Neuronal stem cell (in vitro differentiated cells): ENCODE data around the gene VCL.

Source experiments
- DNase-seq: peaks from one replicate; pipeline ENCODE4 v3.0.0-alpha.2; 2013; ENCODE audit warnings: low spot score
- H2AFZ ChIP-seq: one replicate; pipeline ENCODE4 v1.6.1; 2013; ENCODE audit warnings: mild to moderate bottlenecking, low read length, inconsistent platforms
- H2AK5ac ChIP-seq: 2 replicates; pipeline ENCODE4 v1.6.1; 2013; ENCODE audit warnings: low read depth, mild to moderate bottlenecking, inconsistent platforms, low read length, moderate library complexity, mixed read lengths
- H2BK120ac ChIP-seq: 2 replicates; pipeline ENCODE4 v1.6.1; 2013; ENCODE audit warnings: low read depth, mild to moderate bottlenecking, inconsistent platforms, low read length, moderate library complexity, mixed read lengths
- H2BK12ac ChIP-seq: one replicate; pipeline ENCODE4 v1.6.1; 2013; ENCODE audit warnings: low read length, inconsistent platforms
- H2BK15ac ChIP-seq: 2 replicates; pipeline ENCODE4 v1.6.1; 2013; ENCODE audit warnings: mild to moderate bottlenecking, low read length, inconsistent platforms, mixed read lengths
- H2BK5ac ChIP-seq: one replicate; pipeline ENCODE4 v1.6.1; 2013; ENCODE audit warnings: inconsistent platforms, mild to moderate bottlenecking, low read length, moderate library complexity
- H3K14ac ChIP-seq: one replicate; pipeline ENCODE4 v1.6.1; 2013; ENCODE audit warnings: low read length, inconsistent platforms
- H3K18ac ChIP-seq: 2 replicates; pipeline ENCODE4 v1.6.1; 2013; ENCODE audit warnings: low read length, inconsistent platforms
- H3K23ac ChIP-seq: 2 replicates; pipeline ENCODE4 v1.6.1; 2013; ENCODE audit warnings: low read depth, mild to moderate bottlenecking, mixed read lengths, low read length, inconsistent platforms; ENCODE audit not compliant: poor library complexity
- H3K27ac ChIP-seq: replicated peaks from 3 replicates; pipeline ENCODE4 v1.5.1; 2013; ENCODE audit warnings: low read length, inconsistent platforms
- H3K27me3 ChIP-seq, 3 experiments: 2 replicates each; pipeline ENCODE4 v1.6.1; 2013; ENCODE audit warnings: low read length in 3 of 3, mild to moderate bottlenecking in 2 of 3, inconsistent platforms in 1 of 3, low read depth in 1 of 3, mixed read lengths in 1 of 3, moderate library complexity in 1 of 3; ENCODE audit not compliant: control insufficient read depth in 3 of 3, insufficient read depth in 3 of 3
- H3K36me3 ChIP-seq, 2 donors: replicated peaks in 1 of 2; 2 replicates each; pipeline ENCODE4 v1.6.1; 2013; ENCODE audit warnings: low read length in 2 of 2; ENCODE audit not compliant: control insufficient read depth in 2 of 2, insufficient read depth in 2 of 2
- H3K4ac ChIP-seq: 2 replicates; pipeline ENCODE4 v1.6.1; 2013; ENCODE audit warnings: inconsistent platforms, mild to moderate bottlenecking, low read length, moderate library complexity
- H3K4me1 ChIP-seq, 2 donors: 1 replicate in 1 of 2; 2 replicates in 1 of 2; pipeline ENCODE4 v1.6.1; 2013; ENCODE audit warnings: low read length in 2 of 2, low read depth in 1 of 2; ENCODE audit not compliant: control insufficient read depth in 2 of 2, insufficient read depth in 1 of 2
- H3K4me2 ChIP-seq: one replicate; pipeline ENCODE4 v1.6.1; 2013; ENCODE audit warnings: mild to moderate bottlenecking, low read length, inconsistent platforms; ENCODE audit not compliant: insufficient read depth, poor library complexity, severe bottlenecking
- H3K4me3 ChIP-seq, 2 donors: 2 replicates each; pipeline ENCODE4 v1.5.1; 2013; ENCODE audit warnings: low read length in 2 of 2, mild to moderate bottlenecking in 2 of 2, inconsistent platforms in 1 of 2, moderate library complexity in 1 of 2
- H3K79me1 ChIP-seq: one replicate; pipeline ENCODE4 v1.6.1; 2013; ENCODE audit warnings: low read depth, mild to moderate bottlenecking, inconsistent platforms, low read length, moderate library complexity
- H3K9ac ChIP-seq: one replicate; pipeline ENCODE4 v1.6.1; 2013; ENCODE audit warnings: mild to moderate bottlenecking, low read depth, low read length, inconsistent platforms; ENCODE audit not compliant: poor library complexity
- H3K9me3 ChIP-seq, 2 donors: replicated peaks in 1 of 2; 2 replicates each; pipeline versions ENCODE3 to v1.6.1; 2013; ENCODE audit warnings: low read length in 2 of 2, mild to moderate bottlenecking in 2 of 2, inconsistent platforms in 1 of 2, low read depth in 1 of 2, mixed read lengths in 1 of 2, moderate library complexity in 1 of 2; ENCODE audit not compliant: control insufficient read depth in 2 of 2, insufficient read depth in 1 of 2
- H4K8ac ChIP-seq: one replicate; pipeline ENCODE4 v1.6.1; 2013; ENCODE audit warnings: low read depth, mild to moderate bottlenecking, inconsistent platforms, low read length, moderate library complexity
- H4K91ac ChIP-seq: one replicate; pipeline ENCODE4 v1.6.1; 2013; ENCODE audit warnings: low read length, low read depth, mild to moderate bottlenecking, inconsistent platforms; ENCODE audit not compliant: poor library complexity
- WGBS, 2 donors: extraction: QIAGEN DNeasy Blood & Tissue Kit; methylation state at CpG; one replicate each; pipeline ENCODE4 v1.1.7; 2013; ENCODE audit warnings: missing lambda C conversion rate in 2 of 2, mixed read lengths in 1 of 2; ENCODE audit not compliant: insufficient read length in 2 of 2, insufficient replicate concordance in 1 of 2; ENCODE audit errors: extremely low coverage in 2 of 2; 5-methylcytosine and 5-hydroxymethylcytosine counted together

VCL gene

DNA sequence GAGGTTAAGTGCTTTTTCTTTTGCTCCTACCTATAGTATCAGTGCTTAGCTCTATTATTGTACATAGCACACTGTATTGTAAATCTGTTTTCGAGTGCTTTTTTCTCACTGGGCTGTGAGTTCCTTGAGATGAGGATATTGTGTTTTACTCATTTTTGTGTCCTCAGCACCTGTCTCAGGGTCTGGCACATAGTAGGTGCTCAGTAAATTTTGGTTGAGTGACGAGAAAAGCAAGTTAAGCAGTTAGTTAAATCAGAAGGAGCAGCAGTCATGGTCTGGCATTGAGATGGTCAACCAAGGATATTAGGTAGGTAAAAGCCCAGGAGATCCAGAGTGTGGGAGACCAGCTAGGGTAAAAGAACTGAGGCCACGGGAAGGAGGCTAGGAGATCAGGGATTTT is 101.5 kb downstream of the VCL start:
- no peak overlapping the region for H3K4ac ChIP-seq
- H2BK120ac ChIP-seq, result no peak overlapping the region
- no peak overlapping the region for H2BK12ac ChIP-seq
- no peak overlapping the region for H3K9ac ChIP-seq
- no peak overlapping the region for H4K8ac ChIP-seq
- no peak overlapping the region for H3K27ac ChIP-seq
- WGBS, 2 donors, result no CpG with 5 or more reads among the region's 3 CpGs
- no peaks in the 10 kb centered on the region for H3K79me1 ChIP-seq
- H4K91ac ChIP-seq, result no peak overlapping the region
- no peak for DNase-seq
- no peak overlapping the region for H2AK5ac ChIP-seq
- no peak overlapping the region for H2AFZ ChIP-seq
- no peak overlapping the region for H3K4me2 ChIP-seq
- H2BK5ac ChIP-seq, result no peak overlapping the region
- H2BK15ac ChIP-seq, result no peak overlapping the region
- no peak overlapping the region for H3K23ac ChIP-seq
- H3K4me3 ChIP-seq, result no peak overlapping the region
- no peak overlapping the region for H3K18ac ChIP-seq
- H3K9me3 ChIP-seq, result no peaks in the 10 kb centered on the region
- H3K36me3 ChIP-seq, result peaks cover 50 to 98% of the 10 kb centered on the region in 2 donors
- no peaks in the 10 kb centered on the region for H3K27me3 ChIP-seq
- H3K14ac ChIP-seq, result no peak overlapping the region
- H3K4me1 ChIP-seq, result no peaks in the 10 kb centered on the region

DNA sequence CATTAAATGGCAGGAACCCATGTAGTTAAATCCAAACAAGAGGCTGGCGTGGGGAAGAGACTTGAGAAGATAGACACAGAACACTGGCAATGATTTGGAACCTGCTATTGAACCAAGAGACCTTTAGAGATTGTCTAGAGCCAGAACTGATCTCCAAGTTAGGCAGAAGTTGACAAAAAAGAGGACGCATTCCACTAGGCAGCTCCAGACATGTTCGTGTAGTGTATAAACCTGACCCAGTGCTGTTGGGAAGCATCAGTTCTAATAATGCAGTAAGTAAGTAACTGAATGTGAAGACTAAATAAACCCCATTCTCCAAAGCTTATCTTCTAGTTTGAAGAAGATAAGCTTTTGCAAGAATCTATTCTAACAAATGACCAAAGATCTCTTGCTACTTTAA is 101.9 kb downstream of the VCL start:
- peaks cover 51 to 98% of the 10 kb centered on the region in 2 donors for H3K36me3 ChIP-seq

DNA sequence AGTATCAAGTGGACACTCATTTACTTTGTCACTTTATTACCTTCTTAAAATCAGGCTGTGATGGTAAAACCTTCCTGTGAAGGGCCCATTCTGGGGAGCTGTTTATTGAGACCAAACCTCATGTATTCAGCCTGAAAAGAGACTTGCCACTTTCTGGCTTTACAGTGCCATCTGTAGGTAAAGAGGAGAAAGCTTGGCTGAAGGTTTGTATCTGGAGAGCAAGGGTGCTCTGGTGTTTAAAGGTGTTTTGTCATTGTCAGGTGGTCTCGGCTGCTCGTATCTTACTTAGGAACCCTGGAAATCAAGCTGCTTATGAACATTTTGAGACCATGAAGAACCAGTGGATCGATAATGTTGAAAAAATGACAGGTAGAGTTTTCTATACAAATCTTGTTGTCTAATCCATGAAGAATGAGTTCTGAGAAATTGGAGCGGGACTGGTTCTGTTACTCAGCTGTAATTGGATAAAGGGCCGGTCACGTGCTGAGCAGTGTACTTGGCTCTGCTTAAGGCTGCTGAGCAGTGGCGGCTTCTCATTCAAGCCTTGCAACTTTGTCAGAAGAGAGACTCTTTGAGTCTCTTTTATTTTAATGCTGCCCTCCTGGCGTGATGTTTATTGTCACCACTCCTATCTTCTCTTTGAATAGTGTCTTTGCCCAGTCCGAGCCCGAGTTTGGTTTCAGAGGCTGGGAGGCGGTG is 105.8 kb downstream of the VCL start:
- Histone ChIP-seq H3K4me1 (no peaks in the 10 kb centered on the region), H2BK5ac (no peak overlapping the region), H3K9ac (no peak overlapping the region), H3K18ac (no peak overlapping the region), H3K14ac (no peak overlapping the region), H3K4me3 (no peak overlapping the region), H3K79me1 (no peaks in the 10 kb centered on the region), H4K91ac (no peak overlapping the region), H2AK5ac (no peak overlapping the region), H3K4ac (no peak overlapping the region), H3K23ac (no peak overlapping the region), H2BK12ac (no peak overlapping the region), H3K36me3 (peaks cover 52 to 96% of the 10 kb centered on the region in 2 donors), H3K27me3 (no peaks in the 10 kb centered on the region), H3K9me3 (no peaks in the 10 kb centered on the region), H2AFZ (no peak overlapping the region), H2BK15ac (no peak overlapping the region), H4K8ac (no peak overlapping the region), H3K4me2 (no peak overlapping the region), H3K27ac (no peak overlapping the region), H2BK120ac (no peak overlapping the region)
- no peak for DNase-seq
- no CpG with 5 or more reads among the region's 11 CpGs for WGBS, 2 donors

More for the DNA sequence above, 101.9 kb downstream of the VCL start:
- Histone ChIP-seq H2BK5ac (no peak overlapping the region), H3K4me2 (no peak overlapping the region), H2BK15ac (no peak overlapping the region), H3K14ac (no peak overlapping the region), H3K4ac (no peak overlapping the region), H3K9ac (no peak overlapping the region), H3K4me1 (no peaks in the 10 kb centered on the region), H2BK12ac (no peak overlapping the region), H2AK5ac (no peak overlapping the region), H3K9me3 (no peaks in the 10 kb centered on the region), H2BK120ac (no peak overlapping the region), H3K79me1 (no peaks in the 10 kb centered on the region), H3K23ac (no peak overlapping the region), H3K4me3 (no peak overlapping the region), H4K8ac (no peak overlapping the region), H3K27ac (no peak overlapping the region), H3K18ac (no peak overlapping the region), H3K27me3 (no peaks in the 10 kb centered on the region), H2AFZ (no peak overlapping the region), H4K91ac (no peak overlapping the region)
- DNase-seq, result no peak
- WGBS, 2 donors, result no CpG with 5 or more reads among the region's 3 CpGs

DNA sequence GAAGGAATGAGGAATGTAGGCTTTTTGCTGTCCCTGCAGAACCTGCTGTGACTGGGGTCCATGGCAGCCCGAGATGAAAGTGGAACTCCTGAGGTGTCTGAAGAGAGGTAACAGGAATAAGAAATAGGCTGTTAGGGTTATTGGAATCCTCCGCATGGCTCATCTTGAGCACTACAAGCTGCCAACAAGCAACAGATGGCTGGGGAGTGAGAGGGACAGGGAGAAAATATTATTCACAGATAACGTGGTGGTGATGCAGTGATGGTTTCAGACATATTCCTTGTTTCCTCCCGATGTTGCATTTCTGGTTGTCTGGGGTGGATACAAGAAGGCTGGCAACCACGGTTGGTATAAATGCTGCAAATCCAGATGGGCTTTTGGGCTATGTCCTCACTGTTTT is 106.6 kb downstream of the VCL start:
- Histone ChIP-seq H2BK5ac (no peak overlapping the region), H3K27ac (no peak overlapping the region), H2BK120ac (no peak overlapping the region), H3K9ac (no peak overlapping the region), H3K36me3 (peaks cover 52 to 96% of the 10 kb centered on the region in 2 donors), H3K27me3 (no peaks in the 10 kb centered on the region), H2BK12ac (no peak overlapping the region), H3K23ac (no peak overlapping the region), H4K8ac (no peak overlapping the region), H3K9me3 (no peaks in the 10 kb centered on the region), H2AK5ac (no peak overlapping the region), H3K18ac (no peak overlapping the region), H4K91ac (no peak overlapping the region), H3K4ac (no peak overlapping the region), H3K79me1 (no peaks in the 10 kb centered on the region), H3K4me3 (no peak overlapping the region), H3K14ac (no peak overlapping the region), H3K4me1 (no peaks in the 10 kb centered on the region), H2BK15ac (no peak overlapping the region), H3K4me2 (no peak overlapping the region), H2AFZ (no peak overlapping the region)
- DNase-seq, result no peak
- no CpG with 5 or more reads among the region's 5 CpGs for WGBS, 2 donors
